ENCODE results near the gene IQCE. TPM values are rescaled to one million over a fixed set of nuclear protein-coding genes. Genes with fewer than 3 reads are reported as not detected.

IQCE gene
- total and polyA plus RNA-seq, 11 donors, result 5.0 to 14.1 (median 10.3) TPM

DNA sequence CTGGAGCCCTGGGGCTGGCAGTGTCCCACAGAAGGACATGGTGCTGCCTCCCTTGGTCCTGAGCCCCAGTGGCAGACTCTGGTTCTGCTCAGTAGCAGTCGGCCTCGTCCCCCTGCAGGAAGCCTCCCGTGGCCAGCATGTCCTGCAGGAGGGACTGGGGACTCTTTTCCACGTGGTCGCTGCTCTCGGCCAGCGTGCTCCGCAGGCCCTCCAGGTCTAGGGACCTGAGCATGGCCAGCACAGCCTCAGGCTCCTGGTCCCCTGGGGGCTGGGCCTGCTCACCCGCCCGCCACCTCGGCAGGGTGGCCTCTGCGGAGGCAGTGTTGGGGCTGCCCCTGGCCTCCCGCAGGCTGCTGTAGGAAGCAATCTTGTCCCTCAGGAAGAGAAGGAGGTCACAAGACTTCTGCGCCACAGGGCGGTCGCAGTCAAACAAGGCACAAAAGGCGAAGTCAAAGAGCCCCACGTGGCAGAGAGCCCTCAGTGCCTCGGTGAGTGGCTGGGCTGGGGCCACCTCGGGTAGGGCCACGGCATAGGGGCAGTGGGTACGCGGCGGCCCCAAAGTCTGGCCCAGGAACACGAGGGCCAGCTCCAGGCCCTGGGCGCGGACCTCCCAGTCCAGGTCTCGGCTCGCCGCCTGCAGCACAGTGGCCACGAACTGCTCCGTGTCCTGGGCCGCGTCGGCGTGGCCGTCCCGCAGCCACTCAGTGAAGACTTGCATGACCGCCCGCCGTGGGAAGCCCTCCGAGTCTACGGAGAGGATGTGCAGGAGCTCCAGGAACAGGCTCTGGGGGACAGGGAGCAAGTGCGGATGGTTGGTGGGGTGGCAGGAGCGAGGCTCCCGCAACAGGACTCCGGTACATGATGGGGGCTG, 20.6 kb upstream of the IQCE start:
- WGBS, 4 donors, result 83 to 91% (median 90%) methylated on average over 13 to 47 of the region's 47 CpGs
- intact Hi-C loops (cut with DNase I), result no loop called here
- peak in 2 of 4 donors; percentile 8 to 9 for ATAC-seq

DNA sequence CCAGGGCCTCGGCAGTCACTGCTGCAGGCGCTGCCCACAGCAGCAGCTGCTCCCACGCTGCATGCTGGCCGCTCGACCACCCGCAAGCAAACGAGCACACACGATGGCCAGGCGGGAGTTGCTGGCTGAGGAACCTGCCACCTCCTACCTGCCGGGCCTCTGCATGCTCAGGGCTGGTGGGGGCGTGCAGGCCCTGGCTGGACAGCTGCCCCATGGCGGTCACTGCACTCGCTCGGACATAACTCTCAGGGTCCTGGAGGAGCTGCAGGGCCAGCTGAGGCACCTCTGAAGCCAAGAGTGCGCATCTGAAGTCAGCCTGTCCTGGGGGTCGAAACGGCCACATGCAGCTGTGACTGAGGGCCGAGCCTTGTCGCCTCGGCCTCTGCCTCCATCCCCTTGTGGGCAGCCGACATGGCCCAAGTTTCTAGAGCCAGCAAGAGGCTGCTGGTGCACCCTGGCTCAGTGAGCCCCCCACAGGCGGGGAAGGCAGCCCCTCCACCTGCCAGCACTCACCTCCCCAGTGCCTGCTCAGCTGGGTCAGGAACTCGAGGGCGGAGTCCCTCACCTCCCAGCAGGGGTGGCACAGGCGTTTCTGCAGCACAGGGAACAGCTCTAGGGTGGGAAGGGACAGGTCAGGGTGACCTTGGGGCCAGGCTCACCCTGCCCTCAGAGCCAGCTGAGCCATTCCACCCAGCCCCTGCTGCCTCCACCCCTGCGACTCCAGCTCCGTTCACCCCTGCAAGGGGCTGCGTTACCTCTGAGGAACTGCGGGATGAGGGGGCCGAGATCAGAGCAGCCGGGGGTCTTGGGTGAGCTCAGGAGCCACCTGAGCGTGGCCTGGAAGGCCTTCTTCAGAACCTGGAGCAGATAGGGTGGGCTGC, 19.5 kb upstream of the IQCE start:
- Histone ChIP-seq H3K9me3 (no peaks in the 10 kb centered on the region), H3K4me3 (no peak overlapping the region), H3K27ac (no peak overlapping the region), H3K36me3 (peaks cover 0 to 66% (median 59%) of the 10 kb centered on the region in 9 donors), H3K4me1 (no peaks in the 10 kb centered on the region), H3K27me3 (no peaks in the 10 kb centered on the region)
- no peak for TF ChIP-seq POLR2A (IDR thresholded peaks at IDR 0.05)
- TF ChIP-seq, protein P1, sequence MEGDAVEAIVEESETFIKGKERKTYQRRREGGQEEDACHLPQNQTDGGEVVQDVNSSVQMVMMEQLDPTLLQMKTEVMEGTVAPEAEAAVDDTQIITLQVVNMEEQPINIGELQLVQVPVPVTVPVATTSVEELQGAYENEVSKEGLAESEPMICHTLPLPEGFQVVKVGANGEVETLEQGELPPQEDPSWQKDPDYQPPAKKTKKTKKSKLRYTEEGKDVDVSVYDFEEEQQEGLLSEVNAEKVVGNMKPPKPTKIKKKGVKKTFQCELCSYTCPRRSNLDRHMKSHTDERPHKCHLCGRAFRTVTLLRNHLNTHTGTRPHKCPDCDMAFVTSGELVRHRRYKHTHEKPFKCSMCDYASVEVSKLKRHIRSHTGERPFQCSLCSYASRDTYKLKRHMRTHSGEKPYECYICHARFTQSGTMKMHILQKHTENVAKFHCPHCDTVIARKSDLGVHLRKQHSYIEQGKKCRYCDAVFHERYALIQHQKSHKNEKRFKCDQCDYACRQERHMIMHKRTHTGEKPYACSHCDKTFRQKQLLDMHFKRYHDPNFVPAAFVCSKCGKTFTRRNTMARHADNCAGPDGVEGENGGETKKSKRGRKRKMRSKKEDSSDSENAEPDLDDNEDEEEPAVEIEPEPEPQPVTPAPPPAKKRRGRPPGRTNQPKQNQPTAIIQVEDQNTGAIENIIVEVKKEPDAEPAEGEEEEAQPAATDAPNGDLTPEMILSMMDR (IDR thresholded peaks at IDR 0.05), result no peak
- 92 to 94% (median 93%) methylated on average over 14 to 32 of the region's 32 CpGs for WGBS, 4 donors
- DNase-seq, result peak in 3 of 5 donors; percentile 8 to 64 (median 18)
- intact Hi-C loops (cut with DNase I), result no loop called here
- peak in 1 of 4 donors; percentile 3 for ATAC-seq

More for the DNA sequence above, 20.6 kb upstream of the IQCE start:
- H3K27me3 ChIP-seq, result no peaks in the 10 kb centered on the region
- no peaks in the 10 kb centered on the region for H3K9me3 ChIP-seq
- H3K4me1 ChIP-seq, result no peaks in the 10 kb centered on the region
- no peak overlapping the region for H3K4me3 ChIP-seq
- DNase-seq, result peak in 3 of 5 donors; percentile 10 to 59 (median 20)
- H3K36me3 ChIP-seq, result peaks cover 0 to 57% (median 49%) of the 10 kb centered on the region in 9 donors
- TF ChIP-seq, protein P1 (IDR thresholded peaks at IDR 0.05), result no peak
- TF ChIP-seq POLR2A (IDR thresholded peaks at IDR 0.05), result no peak
- no peak overlapping the region for H3K27ac ChIP-seq

DNA sequence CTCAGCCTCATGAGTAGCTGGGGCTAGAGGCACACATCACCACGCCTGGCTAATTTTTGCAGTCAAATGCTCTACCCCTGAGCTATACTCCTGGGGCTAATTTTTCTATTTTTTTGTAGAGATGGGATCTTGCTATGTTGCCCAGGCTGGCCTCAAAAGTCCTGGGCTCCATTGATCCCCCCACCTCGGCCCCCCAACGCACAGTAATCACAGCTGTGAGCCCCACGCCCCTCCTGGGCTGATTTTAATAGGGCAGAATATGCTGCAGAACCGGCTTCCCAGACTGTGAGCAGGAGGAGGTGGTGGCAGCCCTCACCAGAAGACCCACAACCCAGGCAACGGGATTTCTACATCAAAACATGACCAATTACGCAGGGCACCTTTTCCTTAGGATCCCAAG, 18.6 kb upstream of the IQCE start:
- ATAC-seq (no peak), DNase-seq (peak in 1 of 5 donors; percentile 14)
- TF ChIP-seq POLR2A (IDR thresholded peaks at IDR 0.05), result no peak
- TF ChIP-seq, protein P1 (IDR thresholded peaks at IDR 0.05), result no peak
- no peaks in the 10 kb centered on the region for H3K9me3 ChIP-seq
- WGBS, 4 donors, result 93 to 97% (median 96%) methylated on average over 6 to 7 of the region's 7 CpGs
- no peak overlapping the region for H3K4me3 ChIP-seq
- H3K27ac ChIP-seq, result no peak overlapping the region
- no peaks in the 10 kb centered on the region for H3K27me3 ChIP-seq
- intact Hi-C loops (cut with DNase I), result no loop called here
- peaks cover 0 to 74% (median 66%) of the 10 kb centered on the region in 9 donors for H3K36me3 ChIP-seq
- H3K4me1 ChIP-seq, result no peaks in the 10 kb centered on the region

DNA sequence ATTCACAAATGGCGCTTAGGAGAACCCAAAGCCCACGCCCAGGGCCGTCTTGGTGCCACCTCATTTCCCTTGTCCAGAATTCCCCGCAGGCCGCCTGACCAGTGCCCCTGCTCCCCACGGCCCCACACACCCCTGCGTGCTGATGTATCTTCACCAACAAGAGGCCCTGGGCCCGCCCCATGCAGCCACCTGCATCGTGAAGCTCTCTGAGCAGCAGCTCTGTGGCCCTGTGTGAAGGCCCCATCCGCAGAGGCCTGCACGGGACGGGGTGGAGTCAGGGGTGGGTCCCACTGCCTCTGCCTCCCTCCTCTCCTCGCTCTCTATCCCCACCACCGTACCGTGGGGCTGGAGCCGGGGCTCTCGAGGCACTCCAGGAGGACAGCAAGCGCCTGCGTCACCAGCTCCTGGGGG, 18.1 kb upstream of the IQCE start:
- peak in 2 of 5 donors; percentile 5 to 56 for DNase-seq

More for the DNA sequence above, 18.1 kb upstream of the IQCE start:
- no peaks in the 10 kb centered on the region for H3K27me3 ChIP-seq
- ATAC-seq, result no peak
- no peak overlapping the region for H3K4me3 ChIP-seq
- no peak overlapping the region for H3K27ac ChIP-seq
- H3K9me3 ChIP-seq, result no peaks in the 10 kb centered on the region
- no peak for TF ChIP-seq POLR2A (IDR thresholded peaks at IDR 0.05)
- intact Hi-C loops (cut with DNase I), result no loop called here
- peaks cover 0 to 79% (median 71%) of the 10 kb centered on the region in 9 donors for H3K36me3 ChIP-seq
- 86 to 94% (median 93%) methylated on average over 15 to 19 of the region's 19 CpGs for WGBS, 4 donors
- no peaks in the 10 kb centered on the region for H3K4me1 ChIP-seq
